A549 (cell line): ENCODE results near the gene OR3A2. TPM values are rescaled to one million over a fixed set of nuclear protein-coding genes. Genes with fewer than 3 reads are reported as not detected.
"Not testable (repeated sequence)": the region's sequence is repeated elsewhere in the genome, so short reads cannot be mapped to it uniquely, and the experiment has no call there.

Experiments
- ATAC-seq, 2 experiments: fragments of 200-7000 bp in 1 of 2; fragments of >200 bp in 1 of 2; cut with Nextera tagmentation in 1 of 2; cut with Tn5 transposase in 1 of 2; 3 replicates each; pipeline versions ENCODE4 v1.8.0 to v1.9.1; 2018 to 2020; ENCODE audit warnings: mild to moderate bottlenecking in 1 of 2, moderate library complexity in 1 of 2
- CTCF ChIA-PET: fragments of 300-600 bp; sonication (Branson Sonifier 250); formaldehyde crosslinking; extraction: SDS; loops from one replicate; lab custom pipeline; 2021; ENCODE audit warnings: antibody characterized with exemption, inconsistent platforms; lab: Yijun Ruan, JAX
- POLR2A ChIA-PET: fragments of 350-600 bp; formaldehyde crosslinking; extraction: SDS; loops from one replicate; lab custom pipeline; 2021; ENCODE audit warnings: antibody characterized with exemption, inconsistent platforms; lab: Yijun Ruan, JAX
- DNase-seq, 2 experiments: peaks; one replicate each; pipeline versions ENCODE4 v3.0.0 to v3.0.0-alpha.2; 2011 to 2016; ENCODE audit warnings: low read depth in 1 of 2, low spot score in 1 of 2
- FAIRE-seq: peaks from 2 replicates; lab custom pipeline; 2011; peaks lifted over from hg19 to GRCh38; lab: Jason Lieb, UNC
- H3K27ac ChIP-seq, 2 experiments: fragments of >200 bp; sonication (Bioruptor Twin); formaldehyde crosslinking; 3 replicates each; pipeline ENCODE4 v1.5.1; 2016 to 2017
- H3K4me1 ChIP-seq: fragments of >200 bp; sonication (Bioruptor Twin); formaldehyde crosslinking; 3 replicates; pipeline ENCODE4 v1.6.1; 2016
- H3K4me2 ChIP-seq: fragments of >200 bp; sonication (Bioruptor Twin); formaldehyde crosslinking; 3 replicates; pipeline ENCODE4 v1.6.1; 2016
- H3K4me3 ChIP-seq: fragments of >200 bp; sonication (Bioruptor Twin); formaldehyde crosslinking; 3 replicates; pipeline ENCODE4 v1.5.1; 2016
- H3K9me3 ChIP-seq: fragments of >200 bp; sonication (Bioruptor Twin); formaldehyde crosslinking; 3 replicates; pipeline ENCODE4 v1.6.1; 2016
- BHLHE40 ChIP-seq: IDR thresholded peaks from 2 replicates; pipeline ENCODE4 v1.6.1; 2012; ENCODE audit warnings: low read depth, low read length, inconsistent platforms
- CHD2 ChIP-seq: fragments of 150-350 bp; IDR thresholded peaks from 2 replicates; pipeline ENCODE4 v1.6.1; 2014; ENCODE audit warnings: low read length; ENCODE audit not compliant: partially characterized antibody
- CHD4 ChIP-seq: fragments of 200-600 bp; sonication (generic); IDR thresholded peaks from 2 replicates; pipeline ENCODE4 v1.6.1; 2016; ENCODE audit warnings: antibody characterized with exemption, mild to moderate bottlenecking, borderline replicate concordance
- EHF ChIP-seq: fragments of 250-450 bp; sonication (Bioruptor Pico); IDR thresholded peaks from 2 replicates; pipeline ENCODE4 v1.5.0; 2020; ENCODE audit warnings: mild to moderate bottlenecking
- EHMT2 ChIP-seq: fragments of 200-600 bp; sonication (generic); IDR thresholded peaks from 2 replicates; pipeline ENCODE4 v1.6.1; 2016; ENCODE audit warnings: antibody characterized with exemption, low read depth, mild to moderate bottlenecking, moderate library complexity
- ELK1 ChIP-seq: fragments of 150-350 bp; IDR thresholded peaks from 2 replicates; pipeline ENCODE4 v1.6.1; 2014; ENCODE audit warnings: low read depth, mild to moderate bottlenecking, low read length
- EP300 ChIP-seq, 2 experiments: fragments of >200 bp; sonication (Bioruptor Twin); formaldehyde crosslinking; IDR thresholded peaks; 2 replicates in 1 of 2; 3 replicates in 1 of 2; pipeline ENCODE4 v1.6.1; 2016 to 2017
- FOXS1 ChIP-seq: fragments of 250-450 bp; sonication (Bioruptor Pico); IDR thresholded peaks from 2 replicates; pipeline ENCODE4 v1.5.0; 2020; ENCODE audit warnings: mild to moderate bottlenecking, moderate library complexity
- GATA3 ChIP-seq: IDR thresholded peaks from 2 replicates; pipeline ENCODE4 v1.6.1; 2012; ENCODE audit warnings: borderline replicate concordance
- HOXA7 ChIP-seq: fragments of 250-450 bp; sonication (Bioruptor Pico); IDR thresholded peaks from 2 replicates; pipeline ENCODE4 v1.5.0; 2020; ENCODE audit warnings: mild to moderate bottlenecking, moderate library complexity
- HOXB13 ChIP-seq: fragments of 250-450 bp; sonication (Bioruptor Pico); IDR thresholded peaks from 2 replicates; pipeline ENCODE4 v1.5.0; 2020; ENCODE audit warnings: low read depth, mild to moderate bottlenecking, moderate library complexity
- HOXB5 ChIP-seq: fragments of 250-450 bp; sonication (Bioruptor Pico); IDR thresholded peaks from 2 replicates; pipeline ENCODE4 v1.5.0; 2020; ENCODE audit warnings: mild to moderate bottlenecking, moderate library complexity
- JUNB ChIP-seq: fragments of >200 bp; sonication (Bioruptor Twin); formaldehyde crosslinking; IDR thresholded peaks from 2 replicates; pipeline ENCODE4 v1.6.1; 2016
- KDM1A ChIP-seq: fragments of 200-600 bp; sonication (generic); IDR thresholded peaks from 2 replicates; pipeline ENCODE4 v1.6.1; 2016; ENCODE audit warnings: low read depth, mild to moderate bottlenecking
- KDM5A ChIP-seq: fragments of 200-600 bp; sonication (generic); IDR thresholded peaks from 2 replicates; pipeline ENCODE4 v1.6.1; 2016; ENCODE audit warnings: antibody characterized with exemption, mild to moderate bottlenecking
- NR3C1 ChIP-seq: fragments of >200 bp; sonication (Bioruptor Twin); formaldehyde crosslinking; IDR thresholded peaks from 3 replicates; pipeline ENCODE4 v1.6.1; 2017
- PHF8 ChIP-seq: fragments of 200-600 bp; sonication (generic); IDR thresholded peaks from 2 replicates; pipeline ENCODE4 v1.6.1; 2016; ENCODE audit warnings: low read depth, mild to moderate bottlenecking, antibody characterized with exemption, moderate library complexity, borderline replicate concordance
- RAD21 ChIP-seq, 2 experiments: fragments of >200 bp in 1 of 2; sonication (Bioruptor Twin) in 1 of 2; formaldehyde crosslinking in 1 of 2; IDR thresholded peaks in 1 of 2; conservative IDR thresholded peaks in 1 of 2; 2 replicates in 1 of 2; 3 replicates in 1 of 2; pipeline ENCODE4 v1.6.1; 2012 to 2018; ENCODE audit warnings: inconsistent platforms in 1 of 2
- RFX5 ChIP-seq: fragments of 450-650 bp; IDR thresholded peaks from 2 replicates; pipeline ENCODE4 v1.7.1; 2014; ENCODE audit warnings: antibody characterized with exemption, mild to moderate bottlenecking, moderate library complexity
- SMC3 ChIP-seq: fragments of >200 bp; sonication (Bioruptor Twin); formaldehyde crosslinking; IDR thresholded peaks from 3 replicates; pipeline ENCODE4 v1.6.1; 2018; ENCODE audit warnings: inconsistent platforms
- WGBS: methylation state at CpG from one replicate; pipeline ENCODE4 v1.1.6; 2017; ENCODE audit errors: missing lambda C conversion rate; 5-methylcytosine and 5-hydroxymethylcytosine counted together
- polyA plus RNA-seq, 4 experiments: library from polyadenylated mRNA; depleted of rRNA in 3 of 4; stranded (reverse); fragments of >200 nt; fragmentation: RNase III in 1 of 4; extraction: RNeasy Plus Mini Kit Qiagen cat#74134 plus additional on column Dnase treatment in 1 of 4; gene quantifications; 2 replicates in 3 of 4; 3 replicates in 1 of 4; pipeline ENCODE4 v1.2.3, GENCODE V29; 2011 to 2017
- TF ChIP-seq, protein P1 (sequence below): fragments of 250-450 bp; sonication (Bioruptor Pico); IDR thresholded peaks from 2 replicates; pipeline ENCODE4 v1.5.0; 2021; ENCODE audit warnings: mild to moderate bottlenecking, moderate library complexity, borderline replicate concordance
- TF ChIP-seq, protein P2 (sequence below): fragments of >200 bp; sonication (Bioruptor Twin); formaldehyde crosslinking; IDR thresholded peaks from 3 replicates; pipeline ENCODE4 v1.5.1; 2016

The OR3A2 gene
- polyA plus RNA-seq, 2 of the 4 experiments (the other 2 are of a cell fraction): not detected

DNA sequence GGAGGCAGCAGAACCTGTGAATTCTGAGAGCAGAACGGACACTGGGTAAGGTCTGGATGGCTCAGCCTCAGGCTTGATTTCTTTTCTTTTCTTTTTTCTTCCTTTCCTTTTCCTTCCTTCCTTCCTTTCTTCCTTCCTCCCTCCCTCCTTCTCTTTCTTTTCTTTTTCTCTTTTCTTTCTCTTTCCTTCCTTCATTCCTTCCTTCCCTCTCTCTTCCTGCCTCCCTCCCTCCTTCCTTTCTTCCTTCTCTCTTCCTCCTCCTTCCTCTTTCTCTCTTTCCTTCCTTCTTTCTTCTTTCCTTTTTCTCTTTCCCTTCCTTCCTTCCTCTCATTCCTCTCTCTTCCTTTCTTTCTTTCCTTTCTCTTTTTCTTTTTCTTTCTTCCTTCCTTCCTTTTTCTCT, 125.9 kb downstream of the OR3A2 start:
- TF ChIP-seq FOXS1: no peak
- TF ChIP-seq, protein P1, sequence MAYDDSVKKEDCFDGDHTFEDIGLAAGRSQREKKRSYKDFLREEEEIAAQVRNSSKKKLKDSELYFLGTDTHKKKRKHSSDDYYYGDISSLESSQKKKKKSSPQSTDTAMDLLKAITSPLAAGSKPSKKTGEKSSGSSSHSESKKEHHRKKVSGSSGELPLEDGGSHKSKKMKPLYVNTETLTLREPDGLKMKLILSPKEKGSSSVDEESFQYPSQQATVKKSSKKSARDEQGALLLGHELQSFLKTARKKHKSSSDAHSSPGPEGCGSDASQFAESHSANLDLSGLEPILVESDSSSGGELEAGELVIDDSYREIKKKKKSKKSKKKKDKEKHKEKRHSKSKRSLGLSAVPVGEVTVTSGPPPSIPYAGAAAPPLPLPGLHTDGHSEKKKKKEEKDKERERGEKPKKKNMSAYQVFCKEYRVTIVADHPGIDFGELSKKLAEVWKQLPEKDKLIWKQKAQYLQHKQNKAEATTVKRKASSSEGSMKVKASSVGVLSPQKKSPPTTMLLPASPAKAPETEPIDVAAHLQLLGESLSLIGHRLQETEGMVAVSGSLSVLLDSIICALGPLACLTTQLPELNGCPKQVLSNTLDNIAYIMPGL (CRISPR knock-in tag): no peak
- TF ChIP-seq PHF8: no peak
- no peak for TF ChIP-seq GATA3
- TF ChIP-seq CHD2: no peak
- no peak for TF ChIP-seq HOXA7
- no peak for TF ChIP-seq KDM5A
- no peak for TF ChIP-seq JUNB
- no peak for TF ChIP-seq EHMT2
- no peak for TF ChIP-seq EHF (CRISPR knock-in tag)
- TF ChIP-seq HOXB5 (CRISPR knock-in tag): no peak
- no peak for TF ChIP-seq NR3C1
- TF ChIP-seq, protein P2, sequence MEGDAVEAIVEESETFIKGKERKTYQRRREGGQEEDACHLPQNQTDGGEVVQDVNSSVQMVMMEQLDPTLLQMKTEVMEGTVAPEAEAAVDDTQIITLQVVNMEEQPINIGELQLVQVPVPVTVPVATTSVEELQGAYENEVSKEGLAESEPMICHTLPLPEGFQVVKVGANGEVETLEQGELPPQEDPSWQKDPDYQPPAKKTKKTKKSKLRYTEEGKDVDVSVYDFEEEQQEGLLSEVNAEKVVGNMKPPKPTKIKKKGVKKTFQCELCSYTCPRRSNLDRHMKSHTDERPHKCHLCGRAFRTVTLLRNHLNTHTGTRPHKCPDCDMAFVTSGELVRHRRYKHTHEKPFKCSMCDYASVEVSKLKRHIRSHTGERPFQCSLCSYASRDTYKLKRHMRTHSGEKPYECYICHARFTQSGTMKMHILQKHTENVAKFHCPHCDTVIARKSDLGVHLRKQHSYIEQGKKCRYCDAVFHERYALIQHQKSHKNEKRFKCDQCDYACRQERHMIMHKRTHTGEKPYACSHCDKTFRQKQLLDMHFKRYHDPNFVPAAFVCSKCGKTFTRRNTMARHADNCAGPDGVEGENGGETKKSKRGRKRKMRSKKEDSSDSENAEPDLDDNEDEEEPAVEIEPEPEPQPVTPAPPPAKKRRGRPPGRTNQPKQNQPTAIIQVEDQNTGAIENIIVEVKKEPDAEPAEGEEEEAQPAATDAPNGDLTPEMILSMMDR: no peak
- TF ChIP-seq KDM1A: no peak
- TF ChIP-seq ELK1: no peak
- no peak for TF ChIP-seq BHLHE40
- TF ChIP-seq CHD4: no peak
- no peak for TF ChIP-seq EP300 (IDR thresholded peaks at IDR 0.05)
- no peak overlapping the region for H3K4me3 ChIP-seq
- H3K4me2 ChIP-seq: no peak overlapping the region
- ATAC-seq (no peak; a peak in 1 of 6 replicates), FAIRE-seq (no peak), DNase-seq (no peak)
- whole genome bisulfite sequencing: 32% methylated on average over 1 of the region's 1 CpG
- CTCF ChIA-PET: no interaction called here
- no peaks in the 10 kb centered on the region; the same call in 2 of the 3 replicates for H3K9me3 ChIP-seq
- H3K4me1 ChIP-seq: no peaks in the 10 kb centered on the region
- POLR2A ChIA-PET: no interaction called here
- H3K27ac ChIP-seq: no peak overlapping the region

GRCh38 chr17:3256575-3256974, 129.5 kb downstream of the OR3A2 start:
- WGBS: 41% methylated on average over 8 of the region's 8 CpGs
- FAIRE-seq: no peak
- POLR2A ChIA-PET: no interaction called here

GRCh38 chr17:3249013-3249412, 137.1 kb downstream of the OR3A2 start:
- DNase-seq, H3K4me3 ChIP-seq, H3K9me3 ChIP-seq, FAIRE-seq, H3K27ac ChIP-seq, H3K4me1 ChIP-seq, POLR2A ChIA-PET, H3K4me2 ChIP-seq, ATAC-seq, CTCF ChIA-PET: not testable (repeated sequence)
- 29% methylated on average over 1 of the region's 2 CpGs for WGBS

More at GRCh38 chr17:3256575-3256974, 129.5 kb downstream of the OR3A2 start:
- Histone ChIP-seq H3K27ac (no peak overlapping the region), H3K9me3 (no peaks in the 10 kb centered on the region; the same call in 2 of the 3 replicates)
- no peak for TF ChIP-seq HOXB13 (CRISPR knock-in tag)
- TF ChIP-seq RAD21 (conservative IDR thresholded peaks at IDR 0.05 in 1 of 2, IDR thresholded peaks at IDR 0.05 in 1 of 2): no peak
- no peak for TF ChIP-seq SMC3
- TF ChIP-seq RFX5: no peak
- TF ChIP-seq, all 56 proteins: peak for 0
- Histone ChIP-seq H3K4me1 (no peaks in the 10 kb centered on the region), H3K4me3 (no peak overlapping the region), H3K4me2 (no peak overlapping the region)
- CTCF ChIA-PET: no interaction called here
- ATAC-seq: no peak
- DNase-seq: no peak

DNA sequence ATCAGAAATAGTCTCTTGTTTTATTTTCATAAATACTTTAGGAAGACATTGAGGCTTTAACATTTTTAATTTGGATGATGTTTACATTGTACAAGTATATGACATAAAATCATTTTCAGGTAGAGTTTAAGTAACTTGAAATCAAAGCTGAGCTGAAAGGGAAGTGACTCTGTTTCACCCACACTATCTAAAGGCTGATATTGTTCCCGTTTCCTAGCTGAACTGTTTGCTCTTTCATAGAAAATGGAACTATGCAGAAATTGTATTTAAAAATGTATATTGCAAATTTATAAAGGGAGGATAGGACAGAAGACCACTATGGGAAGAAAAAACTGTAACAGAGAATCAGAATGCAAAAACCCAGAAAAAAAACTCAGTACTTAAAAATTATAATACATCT, 141.3 kb downstream of the OR3A2 start:
- FAIRE-seq: peak; percentile 13
- 3% methylated on average over 1 of the region's 1 CpG for WGBS
- H3K4me1 ChIP-seq, CTCF ChIA-PET, H3K4me2 ChIP-seq, POLR2A ChIA-PET, ATAC-seq, H3K27ac ChIP-seq, H3K4me3 ChIP-seq, H3K9me3 ChIP-seq, DNase-seq: not testable (repeated sequence)

- H3K4me1 ChIP-seq, ATAC-seq, H3K4me3 ChIP-seq, H3K9me3 ChIP-seq, POLR2A ChIA-PET, H3K4me2 ChIP-seq, FAIRE-seq, H3K27ac ChIP-seq, DNase-seq, CTCF ChIA-PET: not testable (repeated sequence)
- no CpG with 5 or more reads among the region's 1 CpG for WGBS
These were observed 145.1 kb downstream of the OR3A2 start for GRCh38 chr17:3241044-3241443.

DNA sequence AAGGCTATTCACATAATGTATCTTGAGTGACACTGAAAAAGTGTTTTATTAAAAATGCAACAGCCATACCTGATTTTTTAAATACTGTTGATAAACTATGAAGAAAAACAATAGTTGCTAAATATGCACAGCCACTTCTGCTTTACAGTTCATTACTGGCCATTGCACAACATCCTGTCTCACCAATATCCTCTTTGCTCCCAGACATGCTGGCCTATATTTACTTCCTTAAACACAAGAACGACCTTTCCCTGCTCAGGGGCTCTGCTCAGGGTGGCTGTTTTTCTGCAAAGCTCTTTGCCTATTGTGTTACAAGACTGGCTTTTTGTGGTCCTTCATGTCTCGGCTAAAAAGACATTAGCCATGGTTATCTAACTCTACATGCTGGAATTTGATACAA, 147.4 kb downstream of the OR3A2 start:
- H3K9me3 ChIP-seq, CTCF ChIA-PET, H3K4me3 ChIP-seq, ATAC-seq, H3K27ac ChIP-seq, FAIRE-seq, H3K4me1 ChIP-seq, DNase-seq, H3K4me2 ChIP-seq, POLR2A ChIA-PET: not testable (repeated sequence)
- 0% methylated on average over 2 of the region's 2 CpGs for WGBS
